SK-N-SH treated with all-trans-retinoic acid at 6 μM for 48 hours (cell line): Measurements from ENCODE around the gene BMPR1B.

ENCODE experiments used
- ATAC-seq: fragments of 200-7000 bp; cut with Tn5 transposase; 3 replicates; pipeline ENCODE4 v1.9.1; 2020; ENCODE audit warnings: mild to moderate bottlenecking, moderate library complexity
- BACH2 ChIP-seq: fragments of 250-450 bp; sonication (Bioruptor Pico); IDR thresholded peaks from 2 replicates; pipeline ENCODE4 v1.9.0; 2021; ENCODE audit warnings: mild to moderate bottlenecking, borderline replicate concordance
- CSDC2 ChIP-seq: fragments of 250-450 bp; sonication (Bioruptor Pico); IDR thresholded peaks from 2 replicates; pipeline ENCODE4 v1.5.0; 2020; ENCODE audit warnings: mild to moderate bottlenecking, moderate library complexity
- ESRRG ChIP-seq: fragments of 250-450 bp; sonication (Bioruptor Pico); IDR thresholded peaks from 2 replicates; pipeline ENCODE4 v1.6.1; 2021; ENCODE audit warnings: mild to moderate bottlenecking
- GLIS3 ChIP-seq: fragments of 250-450 bp; sonication (Bioruptor Pico); IDR thresholded peaks from 2 replicates; pipeline ENCODE4 v1.5.0; 2020; ENCODE audit warnings: mild to moderate bottlenecking, moderate library complexity
- ISL1 ChIP-seq: fragments of 250-450 bp; sonication (Bioruptor Pico); IDR thresholded peaks from 2 replicates; pipeline ENCODE4 v2.1.2; 2022; ENCODE audit warnings: mild to moderate bottlenecking, moderate library complexity
- OSR1 ChIP-seq: fragments of 250-450 bp; sonication (Bioruptor Pico); IDR thresholded peaks from 2 replicates; pipeline ENCODE4 v1.8.0; 2022; ENCODE audit warnings: moderate library complexity, mild to moderate bottlenecking, inconsistent platforms
- PPARA ChIP-seq: fragments of 250-450 bp; sonication (Bioruptor Pico); IDR thresholded peaks from 2 replicates; pipeline ENCODE4 v1.5.0; 2020; ENCODE audit warnings: mild to moderate bottlenecking, borderline replicate concordance
- RARB ChIP-seq: fragments of 250-450 bp; sonication (Bioruptor Pico); IDR thresholded peaks from 2 replicates; pipeline ENCODE4 v1.8.0; 2021; ENCODE audit warnings: mild to moderate bottlenecking, moderate library complexity
- SNAI2 ChIP-seq: fragments of 250-450 bp; sonication (Bioruptor Pico); IDR thresholded peaks from 2 replicates; pipeline ENCODE4 v1.5.0; 2020; ENCODE audit warnings: mild to moderate bottlenecking, moderate library complexity
- TCF4 ChIP-seq: fragments of 250-450 bp; sonication (Bioruptor Pico); IDR thresholded peaks from 2 replicates; pipeline ENCODE4 v1.8.0; 2021; ENCODE audit warnings: mild to moderate bottlenecking, moderate library complexity, borderline replicate concordance
- TOX ChIP-seq: fragments of 250-450 bp; sonication (Bioruptor Pico); IDR thresholded peaks from 2 replicates; pipeline ENCODE4 v1.8.0; 2021; ENCODE audit warnings: mild to moderate bottlenecking, moderate library complexity, borderline replicate concordance
- ZC3H10 ChIP-seq: fragments of 250-450 bp; sonication (Bioruptor Pico); IDR thresholded peaks from 2 replicates; pipeline ENCODE4 v1.5.1; 2021; ENCODE audit warnings: mild to moderate bottlenecking, moderate library complexity
- ZFP3 ChIP-seq: fragments of 250-450 bp; sonication (Bioruptor Pico); IDR thresholded peaks from 2 replicates; pipeline ENCODE4 v1.5.0; 2020; ENCODE audit warnings: mild to moderate bottlenecking, moderate library complexity
- ZFP30 ChIP-seq: fragments of 450-650 bp; formaldehyde crosslinking; IDR thresholded peaks from 2 replicates; pipeline ENCODE4 v1.5.0; 2022; ENCODE audit warnings: mild to moderate bottlenecking, moderate library complexity
- ZNF565 ChIP-seq: fragments of 450-650 bp; formaldehyde crosslinking; conservative IDR thresholded peaks from 2 replicates; pipeline ENCODE4 v1.5.0; 2020; ENCODE audit warnings: low read depth, mild to moderate bottlenecking, moderate library complexity
- ZNF70 ChIP-seq: fragments of 450-650 bp; formaldehyde crosslinking; IDR thresholded peaks from 2 replicates; pipeline ENCODE4 v1.5.0; 2020; ENCODE audit warnings: mild to moderate bottlenecking, moderate library complexity
- ZNF8 ChIP-seq: fragments of 450-650 bp; formaldehyde crosslinking; IDR thresholded peaks from 2 replicates; pipeline ENCODE4 v1.5.0; 2020; ENCODE audit warnings: mild to moderate bottlenecking, moderate library complexity
- TF ChIP-seq, protein P1 (sequence below): fragments of 250-450 bp; sonication (Bioruptor Pico); IDR thresholded peaks from 2 replicates; pipeline ENCODE4 v1.5.0; 2020; ENCODE audit warnings: mild to moderate bottlenecking, moderate library complexity
- TF ChIP-seq, protein P2 (sequence below): fragments of 250-450 bp; sonication (Bioruptor Pico); IDR thresholded peaks from 2 replicates; pipeline ENCODE4 v1.8.0; 2021; ENCODE audit warnings: low read depth, mild to moderate bottlenecking, moderate library complexity, borderline replicate concordance
- TF ChIP-seq, protein P3 (sequence below): fragments of 250-450 bp; sonication (Bioruptor Pico); IDR thresholded peaks from 2 replicates; pipeline ENCODE4 v1.5.1; 2021; ENCODE audit warnings: mild to moderate bottlenecking, moderate library complexity
- TF ChIP-seq, protein P4 (sequence below): fragments of 250-450 bp; sonication (Bioruptor Pico); IDR thresholded peaks from 2 replicates; pipeline ENCODE4 v1.8.0; 2020; ENCODE audit warnings: mild to moderate bottlenecking, moderate library complexity, borderline replicate concordance
- TF ChIP-seq, protein P5 (sequence below): fragments of 250-450 bp; sonication (Bioruptor Pico); IDR thresholded peaks from 2 replicates; pipeline ENCODE4 v1.5.1; 2020; ENCODE audit warnings: low read depth, mild to moderate bottlenecking, moderate library complexity

BMPR1B gene

DNA sequence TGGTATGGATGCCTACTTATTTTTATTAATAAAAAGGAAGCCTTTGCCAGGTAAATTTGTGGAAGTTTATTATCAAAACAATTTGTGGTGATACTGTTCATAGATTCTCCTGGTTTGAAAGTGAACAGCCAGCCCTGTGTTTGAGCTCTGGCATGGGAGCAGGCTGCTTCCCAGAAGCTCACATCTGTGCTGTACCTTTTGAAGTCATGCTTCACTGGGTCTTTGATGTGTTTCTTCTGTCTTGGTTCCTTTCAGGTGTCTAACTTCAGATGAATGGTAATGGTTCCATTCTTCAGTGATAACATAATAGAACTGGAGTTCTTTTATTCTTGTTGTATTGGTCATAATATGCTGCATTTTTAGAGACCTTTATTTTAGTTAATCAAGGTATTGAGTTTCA is 85.5 kb downstream of the BMPR1B start:
- TF ChIP-seq ZNF565 (no peak), PPARA (CRISPR knock-in tag) (no peak), ZC3H10 (no peak), ESRRG (CRISPR knock-in tag) (no peak), RARB (CRISPR knock-in tag) (no peak), CSDC2 (no peak), TOX (CRISPR knock-in tag) (no peak), ZFP30 (no peak), SNAI2 (CRISPR knock-in tag) (no peak)
- TF ChIP-seq, protein P1, sequence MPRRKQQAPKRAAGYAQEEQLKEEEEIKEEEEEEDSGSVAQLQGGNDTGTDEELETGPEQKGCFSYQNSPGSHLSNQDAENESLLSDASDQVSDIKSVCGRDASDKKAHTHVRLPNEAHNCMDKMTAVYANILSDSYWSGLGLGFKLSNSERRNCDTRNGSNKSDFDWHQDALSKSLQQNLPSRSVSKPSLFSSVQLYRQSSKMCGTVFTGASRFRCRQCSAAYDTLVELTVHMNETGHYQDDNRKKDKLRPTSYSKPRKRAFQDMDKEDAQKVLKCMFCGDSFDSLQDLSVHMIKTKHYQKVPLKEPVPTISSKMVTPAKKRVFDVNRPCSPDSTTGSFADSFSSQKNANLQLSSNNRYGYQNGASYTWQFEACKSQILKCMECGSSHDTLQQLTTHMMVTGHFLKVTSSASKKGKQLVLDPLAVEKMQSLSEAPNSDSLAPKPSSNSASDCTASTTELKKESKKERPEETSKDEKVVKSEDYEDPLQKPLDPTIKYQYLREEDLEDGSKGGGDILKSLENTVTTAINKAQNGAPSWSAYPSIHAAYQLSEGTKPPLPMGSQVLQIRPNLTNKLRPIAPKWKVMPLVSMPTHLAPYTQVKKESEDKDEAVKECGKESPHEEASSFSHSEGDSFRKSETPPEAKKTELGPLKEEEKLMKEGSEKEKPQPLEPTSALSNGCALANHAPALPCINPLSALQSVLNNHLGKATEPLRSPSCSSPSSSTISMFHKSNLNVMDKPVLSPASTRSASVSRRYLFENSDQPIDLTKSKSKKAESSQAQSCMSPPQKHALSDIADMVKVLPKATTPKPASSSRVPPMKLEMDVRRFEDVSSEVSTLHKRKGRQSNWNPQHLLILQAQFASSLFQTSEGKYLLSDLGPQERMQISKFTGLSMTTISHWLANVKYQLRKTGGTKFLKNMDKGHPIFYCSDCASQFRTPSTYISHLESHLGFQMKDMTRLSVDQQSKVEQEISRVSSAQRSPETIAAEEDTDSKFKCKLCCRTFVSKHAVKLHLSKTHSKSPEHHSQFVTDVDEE, result no peak
- no peak for ATAC-seq

DNA sequence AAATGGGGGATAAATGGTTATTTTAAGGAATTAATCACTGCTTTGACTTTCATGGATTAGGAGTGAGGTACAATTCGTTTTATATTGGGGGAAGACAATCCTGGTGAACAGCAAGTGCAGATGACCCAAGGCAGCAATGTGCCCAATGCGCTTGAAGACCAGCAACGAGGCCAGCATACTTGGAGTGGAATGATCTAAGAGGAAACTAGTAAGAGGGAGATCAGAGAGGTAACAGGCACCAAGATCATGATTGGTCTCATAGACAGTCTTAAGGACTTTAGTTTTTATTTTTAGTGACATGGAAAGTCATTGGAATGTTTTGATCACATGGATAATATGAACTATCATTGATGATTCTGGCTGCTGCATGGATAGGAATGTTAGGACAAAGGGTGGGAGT is 90.6 kb downstream of the BMPR1B start:
- ATAC-seq, result no peak
- TF ChIP-seq RARB (CRISPR knock-in tag) (no peak), BACH2 (no peak), TOX (CRISPR knock-in tag) (no peak), ZNF70 (no peak)

DNA sequence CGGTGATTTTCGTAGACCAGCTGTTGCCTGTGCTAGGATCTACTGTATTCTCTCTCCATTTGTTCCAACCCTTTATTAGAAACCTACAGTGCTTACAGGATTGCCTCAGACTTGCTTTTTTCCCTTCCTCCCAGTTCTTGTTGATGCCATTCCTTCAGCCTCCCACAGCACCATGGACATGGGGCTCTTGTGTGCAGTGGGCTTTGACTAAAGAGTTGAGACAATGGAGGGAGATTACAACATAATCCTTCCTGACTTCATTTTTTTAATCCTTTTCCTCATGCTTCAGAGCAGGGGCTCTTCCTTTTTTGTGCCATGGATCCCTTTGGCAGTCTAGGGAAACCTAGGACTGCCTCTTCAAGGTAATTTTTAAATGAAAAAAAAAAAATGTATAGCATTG is 92.1 kb downstream of the BMPR1B start:
- TF ChIP-seq TCF4 (CRISPR knock-in tag) (no peak), PPARA (CRISPR knock-in tag) (no peak), OSR1 (no peak), SNAI2 (CRISPR knock-in tag) (no peak), ZNF8 (no peak), ESRRG (CRISPR knock-in tag) (no peak), TOX (CRISPR knock-in tag) (no peak), ZNF70 (no peak), ZFP30 (no peak)
- TF ChIP-seq, protein P1, result no peak
- TF ChIP-seq, protein P2, sequence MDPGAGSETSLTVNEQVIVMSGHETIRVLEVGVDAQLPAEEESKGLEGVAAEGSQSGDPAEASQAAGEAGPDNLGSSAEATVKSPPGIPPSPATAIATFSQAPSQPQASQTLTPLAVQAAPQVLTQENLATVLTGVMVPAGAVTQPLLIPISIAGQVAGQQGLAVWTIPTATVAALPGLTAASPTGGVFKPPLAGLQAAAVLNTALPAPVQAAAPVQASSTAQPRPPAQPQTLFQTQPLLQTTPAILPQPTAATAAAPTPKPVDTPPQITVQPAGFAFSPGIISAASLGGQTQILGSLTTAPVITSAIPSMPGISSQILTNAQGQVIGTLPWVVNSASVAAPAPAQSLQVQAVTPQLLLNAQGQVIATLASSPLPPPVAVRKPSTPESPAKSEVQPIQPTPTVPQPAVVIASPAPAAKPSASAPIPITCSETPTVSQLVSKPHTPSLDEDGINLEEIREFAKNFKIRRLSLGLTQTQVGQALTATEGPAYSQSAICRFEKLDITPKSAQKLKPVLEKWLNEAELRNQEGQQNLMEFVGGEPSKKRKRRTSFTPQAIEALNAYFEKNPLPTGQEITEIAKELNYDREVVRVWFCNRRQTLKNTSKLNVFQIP (CRISPR knock-in tag), result no peak
- ATAC-seq, result no peak

DNA sequence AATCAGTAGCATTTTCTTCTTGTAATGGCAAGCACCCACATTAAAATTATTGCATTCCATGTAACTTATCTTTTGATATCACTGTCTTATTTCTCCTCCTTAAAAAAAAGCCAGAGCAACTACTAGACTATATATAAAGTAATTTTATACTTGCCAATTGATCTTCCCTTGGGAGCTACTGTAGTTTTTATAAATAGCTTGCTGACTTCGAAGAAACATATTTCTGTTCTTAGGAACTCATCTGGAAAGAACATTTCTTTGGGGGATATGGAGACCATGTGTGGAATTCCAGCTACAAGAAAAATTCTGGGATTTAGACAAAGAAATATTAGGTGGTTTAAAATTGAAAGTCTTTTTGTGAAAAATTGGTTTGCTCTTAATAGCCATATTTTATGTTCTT is 94.9 kb downstream of the BMPR1B start:
- ATAC-seq, result no peak
- TF ChIP-seq CSDC2 (no peak), TCF4 (CRISPR knock-in tag) (no peak), ISL1 (CRISPR knock-in tag) (no peak), ZNF8 (no peak), PPARA (CRISPR knock-in tag) (no peak), ZFP30 (no peak), GLIS3 (CRISPR knock-in tag) (no peak), ZC3H10 (no peak), ZFP3 (CRISPR knock-in tag) (no peak), RARB (CRISPR knock-in tag) (no peak), OSR1 (no peak)
- TF ChIP-seq, protein P3, sequence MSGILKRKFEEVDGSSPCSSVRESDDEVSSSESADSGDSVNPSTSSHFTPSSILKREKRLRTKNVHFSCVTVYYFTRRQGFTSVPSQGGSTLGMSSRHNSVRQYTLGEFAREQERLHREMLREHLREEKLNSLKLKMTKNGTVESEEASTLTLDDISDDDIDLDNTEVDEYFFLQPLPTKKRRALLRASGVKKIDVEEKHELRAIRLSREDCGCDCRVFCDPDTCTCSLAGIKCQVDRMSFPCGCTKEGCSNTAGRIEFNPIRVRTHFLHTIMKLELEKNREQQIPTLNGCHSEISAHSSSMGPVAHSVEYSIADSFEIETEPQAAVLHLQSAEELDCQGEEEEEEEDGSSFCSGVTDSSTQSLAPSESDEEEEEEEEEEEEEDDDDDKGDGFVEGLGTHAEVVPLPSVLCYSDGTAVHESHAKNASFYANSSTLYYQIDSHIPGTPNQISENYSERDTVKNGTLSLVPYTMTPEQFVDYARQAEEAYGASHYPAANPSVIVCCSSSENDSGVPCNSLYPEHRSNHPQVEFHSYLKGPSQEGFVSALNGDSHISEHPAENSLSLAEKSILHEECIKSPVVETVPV, result no peak
- TF ChIP-seq, protein P4, sequence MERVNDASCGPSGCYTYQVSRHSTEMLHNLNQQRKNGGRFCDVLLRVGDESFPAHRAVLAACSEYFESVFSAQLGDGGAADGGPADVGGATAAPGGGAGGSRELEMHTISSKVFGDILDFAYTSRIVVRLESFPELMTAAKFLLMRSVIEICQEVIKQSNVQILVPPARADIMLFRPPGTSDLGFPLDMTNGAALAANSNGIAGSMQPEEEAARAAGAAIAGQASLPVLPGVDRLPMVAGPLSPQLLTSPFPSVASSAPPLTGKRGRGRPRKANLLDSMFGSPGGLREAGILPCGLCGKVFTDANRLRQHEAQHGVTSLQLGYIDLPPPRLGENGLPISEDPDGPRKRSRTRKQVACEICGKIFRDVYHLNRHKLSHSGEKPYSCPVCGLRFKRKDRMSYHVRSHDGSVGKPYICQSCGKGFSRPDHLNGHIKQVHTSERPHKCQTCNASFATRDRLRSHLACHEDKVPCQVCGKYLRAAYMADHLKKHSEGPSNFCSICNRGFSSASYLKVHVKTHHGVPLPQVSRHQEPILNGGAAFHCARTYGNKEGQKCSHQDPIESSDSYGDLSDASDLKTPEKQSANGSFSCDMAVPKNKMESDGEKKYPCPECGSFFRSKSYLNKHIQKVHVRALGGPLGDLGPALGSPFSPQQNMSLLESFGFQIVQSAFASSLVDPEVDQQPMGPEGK, result no peak
- TF ChIP-seq, protein P5, sequence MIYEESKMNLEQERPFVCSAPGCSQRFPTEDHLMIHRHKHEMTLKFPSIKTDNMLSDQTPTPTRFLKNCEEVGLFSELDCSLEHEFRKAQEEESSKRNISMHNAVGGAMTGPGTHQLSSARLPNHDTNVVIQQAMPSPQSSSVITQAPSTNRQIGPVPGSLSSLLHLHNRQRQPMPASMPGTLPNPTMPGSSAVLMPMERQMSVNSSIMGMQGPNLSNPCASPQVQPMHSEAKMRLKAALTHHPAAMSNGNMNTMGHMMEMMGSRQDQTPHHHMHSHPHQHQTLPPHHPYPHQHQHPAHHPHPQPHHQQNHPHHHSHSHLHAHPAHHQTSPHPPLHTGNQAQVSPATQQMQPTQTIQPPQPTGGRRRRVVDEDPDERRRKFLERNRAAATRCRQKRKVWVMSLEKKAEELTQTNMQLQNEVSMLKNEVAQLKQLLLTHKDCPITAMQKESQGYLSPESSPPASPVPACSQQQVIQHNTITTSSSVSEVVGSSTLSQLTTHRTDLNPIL (CRISPR knock-in tag), result no peak
- TF ChIP-seq, protein P1, result no peak
